Gastroesophageal sphincter (tissue), 3 donors: ENCODE results near the gene POU2F1.

Source experiments
- EP300 ChIP-seq: sonication (generic); formaldehyde crosslinking; IDR thresholded peaks from one replicate; pipeline ENCODE4 v1.6.1; 2017; ENCODE audit warnings: antibody characterized with exemption, mild to moderate bottlenecking
- POLR2A ChIP-seq, 2 donors: fragments of 450-650 bp; IDR thresholded peaks; one replicate each; pipeline ENCODE4 v1.6.1; 2017; ENCODE audit warnings: antibody characterized with exemption in 2 of 2, mild to moderate bottlenecking in 2 of 2, moderate library complexity in 1 of 2
- POLR2AphosphoS5 ChIP-seq: sonication (generic); formaldehyde crosslinking; IDR thresholded peaks from one replicate; pipeline ENCODE4 v1.6.1; 2017; ENCODE audit warnings: antibody characterized with exemption
- TF ChIP-seq, protein P1 (sequence below), 4 experiments: fragments of 200-600 bp in 2 of 4; fragments of 450-650 bp in 2 of 4; sonication (generic) in 1 of 4; IDR thresholded peaks; one replicate each; pipeline ENCODE4 v1.5.1; 2017 to 2019; ENCODE audit warnings: antibody characterized with exemption in 4 of 4, mild to moderate bottlenecking in 2 of 4, moderate library complexity in 2 of 4

GRCh38 chr1:167197236-167197635 is 23.4 kb upstream of the POU2F1 start:
- TF ChIP-seq, protein P1, sequence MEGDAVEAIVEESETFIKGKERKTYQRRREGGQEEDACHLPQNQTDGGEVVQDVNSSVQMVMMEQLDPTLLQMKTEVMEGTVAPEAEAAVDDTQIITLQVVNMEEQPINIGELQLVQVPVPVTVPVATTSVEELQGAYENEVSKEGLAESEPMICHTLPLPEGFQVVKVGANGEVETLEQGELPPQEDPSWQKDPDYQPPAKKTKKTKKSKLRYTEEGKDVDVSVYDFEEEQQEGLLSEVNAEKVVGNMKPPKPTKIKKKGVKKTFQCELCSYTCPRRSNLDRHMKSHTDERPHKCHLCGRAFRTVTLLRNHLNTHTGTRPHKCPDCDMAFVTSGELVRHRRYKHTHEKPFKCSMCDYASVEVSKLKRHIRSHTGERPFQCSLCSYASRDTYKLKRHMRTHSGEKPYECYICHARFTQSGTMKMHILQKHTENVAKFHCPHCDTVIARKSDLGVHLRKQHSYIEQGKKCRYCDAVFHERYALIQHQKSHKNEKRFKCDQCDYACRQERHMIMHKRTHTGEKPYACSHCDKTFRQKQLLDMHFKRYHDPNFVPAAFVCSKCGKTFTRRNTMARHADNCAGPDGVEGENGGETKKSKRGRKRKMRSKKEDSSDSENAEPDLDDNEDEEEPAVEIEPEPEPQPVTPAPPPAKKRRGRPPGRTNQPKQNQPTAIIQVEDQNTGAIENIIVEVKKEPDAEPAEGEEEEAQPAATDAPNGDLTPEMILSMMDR (IDR thresholded peaks at IDR 0.05) = no peak
- TF ChIP-seq POLR2A (IDR thresholded peaks at IDR 0.05) = no peak
- TF ChIP-seq EP300 = no peak
- TF ChIP-seq POLR2AphosphoS5 = no peak
